GM18499 (cell line): ENCODE results near the gene ROR1.
"Not testable (repeated sequence)": the region's sequence is repeated elsewhere in the genome, so short reads cannot be mapped to it uniquely, and the experiment has no call there.

Experiments
- ATAC-seq: cut with Tn5 transposase; IDR thresholded peaks from one replicate; pipeline ENCODE4 v1.9.1; 2021; ENCODE audit warnings: moderate number of reproducible peaks; ENCODE audit not compliant: insufficient read depth, unreplicated experiment

Gene ROR1

DNA sequence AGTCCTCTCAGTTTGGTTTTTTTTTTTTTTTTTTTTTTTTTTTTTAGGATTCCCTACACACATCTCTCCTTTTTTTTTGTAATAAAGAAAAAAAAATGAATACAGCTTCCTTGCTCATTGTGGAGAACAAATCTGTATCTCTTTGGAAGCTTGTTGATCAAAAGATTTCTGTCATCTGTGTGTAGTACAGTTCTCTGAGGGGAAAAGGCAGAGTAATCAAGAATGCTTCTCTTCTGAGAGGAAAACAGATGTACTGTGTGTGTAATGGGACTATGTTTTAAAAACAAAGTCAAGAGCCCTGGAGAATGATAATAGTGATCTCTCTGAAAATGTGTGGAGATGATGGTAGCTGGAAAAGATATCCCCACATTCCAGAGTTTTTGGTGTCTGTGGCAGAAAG, 16.5 kb upstream of the ROR1 start:
- ATAC-seq = no peak

DNA sequence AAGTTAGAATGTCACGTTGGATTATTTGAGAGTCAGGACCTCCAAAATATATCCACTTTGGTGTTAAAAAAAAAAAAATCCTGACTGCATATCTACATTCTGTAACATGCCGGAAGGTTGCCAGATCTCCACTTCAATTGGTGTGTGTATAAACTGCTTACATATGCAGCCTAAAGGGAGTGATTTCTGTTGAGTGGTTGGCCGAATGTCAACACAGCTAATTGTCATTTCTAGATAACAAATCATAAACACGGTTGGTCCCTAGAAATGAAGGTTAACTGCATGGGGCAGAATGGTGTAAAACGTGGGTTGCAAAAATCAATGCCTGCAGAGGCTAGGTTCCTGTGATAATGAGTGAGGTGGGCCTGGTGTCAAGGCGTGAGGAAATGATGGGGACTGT, 15.0 kb upstream of the ROR1 start:
- no peak for ATAC-seq

DNA sequence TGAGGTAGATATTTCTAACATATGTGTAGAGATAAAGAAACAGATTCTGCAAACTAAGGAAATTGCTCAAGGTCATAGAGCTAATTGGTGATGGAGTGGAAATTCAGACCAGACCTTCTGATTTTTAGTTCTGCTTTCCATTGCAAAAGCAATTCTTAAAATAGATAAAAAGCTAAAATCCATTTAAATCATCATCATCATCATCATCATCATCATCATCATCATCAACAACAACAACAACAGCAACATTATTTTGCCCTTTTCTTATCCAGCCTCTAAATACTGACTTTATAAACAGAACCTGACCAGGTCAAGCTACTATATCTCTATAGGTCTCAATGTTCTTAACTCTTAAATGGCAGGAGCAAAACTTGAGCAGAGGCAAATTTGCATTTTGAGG, 14.0 kb upstream of the ROR1 start:
- ATAC-seq = no peak

DNA sequence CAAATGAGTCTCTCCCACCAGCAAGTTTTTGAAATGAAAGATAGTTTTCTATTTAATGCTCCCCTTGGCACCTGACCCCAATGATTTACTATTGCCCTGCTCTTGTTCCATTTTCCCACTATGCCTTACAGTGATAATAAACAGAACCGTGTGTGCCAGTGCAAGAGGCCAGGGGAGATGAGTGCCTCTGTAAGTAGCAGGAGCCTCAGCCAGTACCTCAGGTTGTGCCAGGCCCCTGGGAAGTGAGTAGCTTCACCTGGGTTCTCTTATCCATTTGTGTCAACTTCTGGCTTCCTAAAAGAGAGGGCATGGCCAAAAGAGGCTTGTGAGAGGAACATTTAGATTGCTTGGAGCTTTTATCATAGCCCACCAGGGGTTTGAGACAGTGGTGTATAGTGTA, 3.4 kb upstream of the ROR1 start:
- no peak for ATAC-seq

DNA sequence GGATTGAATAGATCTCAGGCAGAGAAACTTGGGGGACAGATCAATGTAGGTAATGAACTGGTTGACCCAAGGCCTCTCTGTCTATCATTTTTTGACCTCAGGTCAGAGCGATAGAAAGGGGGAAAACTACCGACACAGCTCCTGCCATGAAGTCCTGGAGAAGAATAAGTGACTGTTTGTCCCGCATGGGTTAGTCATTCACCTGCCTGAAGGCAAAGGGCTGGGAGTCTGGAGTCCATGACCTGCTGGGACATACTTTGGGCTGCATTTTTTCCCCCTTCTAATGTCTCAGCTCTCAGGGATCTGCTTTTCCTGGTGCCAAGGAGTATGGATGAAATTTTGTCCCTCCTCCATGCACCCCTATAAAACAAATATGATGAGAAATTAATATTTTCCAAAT, 1.6 kb upstream of the ROR1 start:
- no peak for ATAC-seq

DNA sequence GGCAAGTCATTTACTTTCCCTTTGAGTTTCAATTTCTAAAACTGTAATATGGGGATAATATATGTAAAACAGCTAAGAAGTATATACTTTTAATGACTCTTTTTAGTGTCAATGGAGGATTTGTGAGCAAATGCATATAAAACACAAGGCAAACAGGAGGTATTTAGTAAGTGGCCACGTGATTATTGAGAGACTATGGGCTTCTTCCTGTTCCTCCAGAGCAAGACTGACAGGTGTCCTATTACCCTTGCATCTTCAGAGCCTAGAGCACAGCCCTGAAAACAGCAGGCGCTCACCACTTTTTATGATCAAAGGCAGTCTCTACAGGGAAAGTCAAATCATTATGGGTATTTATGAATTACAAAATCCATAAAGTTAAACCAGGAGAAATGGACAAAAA, 941 bp upstream of the ROR1 start:
- no peak for ATAC-seq

DNA sequence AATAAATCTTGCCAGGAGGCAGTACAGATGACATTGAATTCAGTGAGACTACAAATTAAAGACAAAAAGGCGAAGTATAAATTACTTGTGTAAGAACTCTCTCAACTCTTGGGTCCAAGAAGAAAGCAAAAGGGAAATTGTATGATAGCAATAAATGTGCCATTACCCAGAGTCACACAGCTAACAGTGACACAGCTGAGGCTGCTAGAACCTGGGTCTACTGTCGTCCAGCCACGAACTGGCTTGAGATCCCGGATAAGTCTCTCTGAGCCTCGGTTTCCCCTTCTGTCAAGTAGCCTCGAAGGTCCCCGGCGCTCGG, 362 bp upstream of the ROR1 start:
- no peak for ATAC-seq

DNA sequence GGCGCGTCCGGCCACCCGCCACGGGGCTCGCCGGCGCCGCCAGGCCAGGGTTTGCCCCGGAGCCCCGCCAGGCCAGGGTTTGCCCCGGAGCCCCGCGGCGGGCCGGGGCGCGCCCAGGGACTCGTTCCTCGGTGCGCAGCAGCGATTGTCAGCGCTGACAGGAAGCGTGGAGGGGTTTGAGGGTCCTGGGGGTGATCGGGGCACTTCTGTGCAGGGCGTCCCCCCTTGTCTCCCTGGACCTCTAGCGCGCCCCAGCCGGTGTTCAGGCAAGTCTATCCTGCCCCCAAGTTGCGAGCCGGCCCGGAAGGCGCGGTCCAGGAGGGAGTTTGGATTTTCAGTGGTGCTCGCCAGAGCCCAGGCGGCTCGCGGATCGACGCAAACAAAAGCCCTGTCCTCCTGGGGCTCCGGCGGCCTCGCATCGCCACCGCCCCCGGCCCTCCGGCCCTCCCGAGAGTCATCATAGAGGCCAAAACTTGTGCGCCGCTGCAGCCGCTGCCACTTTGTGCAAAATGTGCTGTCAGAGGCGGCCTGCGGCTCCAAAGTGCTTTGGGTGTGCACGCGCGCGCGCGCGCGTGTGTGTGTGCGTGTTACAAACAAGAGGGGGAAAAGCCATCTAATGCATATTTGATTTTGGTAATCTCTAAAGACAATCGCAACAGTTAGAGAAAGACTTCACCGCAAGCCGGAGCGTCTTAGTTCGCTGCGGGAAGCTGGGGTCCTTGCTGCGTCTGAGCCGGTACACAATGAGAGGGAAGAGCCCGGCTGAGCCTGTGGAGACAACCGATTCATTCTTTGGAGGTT, 1.0 kb downstream of the ROR1 start:
- ATAC-seq = no peak

DNA sequence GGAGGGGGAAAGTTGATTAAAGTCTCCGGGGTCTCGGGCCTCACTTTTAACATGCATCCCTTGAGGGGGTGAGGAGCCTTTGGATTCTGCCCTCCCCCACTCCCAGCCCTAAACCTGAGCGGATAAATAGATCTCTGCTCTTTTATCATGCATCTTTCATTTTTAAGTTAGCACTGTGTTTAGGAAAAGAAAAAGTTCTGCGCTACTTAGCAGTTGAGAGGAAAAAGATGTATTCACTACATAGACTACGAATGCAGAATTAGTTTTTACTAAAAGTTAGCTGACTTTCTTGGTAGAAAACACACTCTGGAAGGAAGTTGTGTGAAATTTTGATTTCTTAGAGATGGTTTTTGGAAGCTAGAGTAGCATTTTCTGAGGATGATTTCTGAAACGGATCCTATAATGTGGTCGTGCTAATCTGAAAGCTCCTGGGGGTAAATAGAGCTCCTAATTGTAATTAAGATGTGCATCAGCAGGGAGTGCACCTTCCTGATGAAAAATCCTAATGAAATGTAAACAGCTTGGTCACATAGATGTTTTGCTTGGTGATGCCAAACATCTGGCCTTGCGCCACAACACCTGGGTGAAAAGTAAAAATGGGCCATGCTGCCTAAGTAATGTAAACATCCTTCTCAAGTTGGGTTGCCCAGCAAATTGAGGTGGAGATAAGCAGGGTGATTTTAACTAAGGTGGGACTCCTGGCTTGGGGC, 1.8 kb downstream of the ROR1 start:
- no peak for ATAC-seq

DNA sequence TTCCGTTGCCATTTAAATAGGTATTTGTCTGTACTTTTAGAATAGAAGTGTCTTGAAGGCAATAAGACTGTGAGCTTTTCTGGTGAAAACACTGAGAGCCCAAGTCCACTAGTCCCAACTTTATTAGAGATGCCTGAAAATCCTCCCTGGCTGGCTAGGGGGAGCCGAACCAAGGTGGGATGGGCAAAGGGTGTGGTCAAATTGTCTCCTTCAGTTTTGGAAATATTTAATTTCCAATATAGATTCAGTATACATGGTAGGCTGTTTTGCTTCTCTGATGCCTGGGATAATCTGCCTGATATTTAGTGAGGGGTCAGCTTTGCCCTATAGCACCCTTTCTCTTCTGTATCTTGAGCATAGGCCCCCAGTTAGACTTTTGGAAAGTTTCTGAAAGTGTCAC, 3.5 kb downstream of the ROR1 start:
- no peak for ATAC-seq

DNA sequence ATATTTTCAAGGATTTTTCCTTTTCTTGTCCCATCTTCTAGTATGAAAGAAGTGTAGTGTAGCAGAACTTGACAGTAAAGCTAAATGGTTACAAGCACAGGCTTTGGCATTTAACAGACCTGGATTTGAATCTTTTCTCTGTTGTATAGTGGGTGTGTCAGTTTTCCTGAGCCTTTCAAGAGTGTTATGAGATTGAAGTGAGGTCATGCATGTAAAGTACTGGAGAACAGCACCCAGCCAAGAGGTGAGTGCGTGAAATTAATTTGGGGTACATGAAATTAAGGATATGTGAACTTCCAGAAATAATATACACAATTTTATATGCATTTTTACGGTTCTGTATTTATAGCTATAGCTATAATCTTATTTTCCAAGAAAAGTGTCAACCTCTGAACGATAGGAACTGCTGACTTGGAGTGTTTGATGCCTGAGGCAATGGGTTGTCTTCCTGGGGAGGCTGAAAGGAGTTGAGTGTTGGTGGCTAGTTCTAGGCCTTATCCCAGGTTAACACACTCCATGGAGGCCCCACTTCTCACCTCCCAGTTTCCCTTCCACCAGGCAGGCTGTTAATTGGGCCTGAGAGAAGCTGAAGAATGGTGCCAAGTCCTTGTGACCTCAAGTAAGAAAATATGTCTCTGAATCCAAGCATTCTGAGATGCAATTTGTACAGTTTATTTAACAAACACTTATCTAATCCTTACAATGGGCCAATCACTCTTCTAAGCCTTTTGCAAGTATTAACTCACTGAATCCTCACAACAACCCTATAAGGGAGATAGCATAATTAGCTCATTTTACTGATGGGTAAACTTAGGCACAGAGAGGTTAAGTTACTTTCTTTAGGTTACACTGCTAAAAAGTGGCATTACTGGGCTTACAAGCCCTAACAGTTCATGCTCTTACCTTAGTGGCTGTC, 4.4 kb downstream of the ROR1 start:
- no peak for ATAC-seq

DNA sequence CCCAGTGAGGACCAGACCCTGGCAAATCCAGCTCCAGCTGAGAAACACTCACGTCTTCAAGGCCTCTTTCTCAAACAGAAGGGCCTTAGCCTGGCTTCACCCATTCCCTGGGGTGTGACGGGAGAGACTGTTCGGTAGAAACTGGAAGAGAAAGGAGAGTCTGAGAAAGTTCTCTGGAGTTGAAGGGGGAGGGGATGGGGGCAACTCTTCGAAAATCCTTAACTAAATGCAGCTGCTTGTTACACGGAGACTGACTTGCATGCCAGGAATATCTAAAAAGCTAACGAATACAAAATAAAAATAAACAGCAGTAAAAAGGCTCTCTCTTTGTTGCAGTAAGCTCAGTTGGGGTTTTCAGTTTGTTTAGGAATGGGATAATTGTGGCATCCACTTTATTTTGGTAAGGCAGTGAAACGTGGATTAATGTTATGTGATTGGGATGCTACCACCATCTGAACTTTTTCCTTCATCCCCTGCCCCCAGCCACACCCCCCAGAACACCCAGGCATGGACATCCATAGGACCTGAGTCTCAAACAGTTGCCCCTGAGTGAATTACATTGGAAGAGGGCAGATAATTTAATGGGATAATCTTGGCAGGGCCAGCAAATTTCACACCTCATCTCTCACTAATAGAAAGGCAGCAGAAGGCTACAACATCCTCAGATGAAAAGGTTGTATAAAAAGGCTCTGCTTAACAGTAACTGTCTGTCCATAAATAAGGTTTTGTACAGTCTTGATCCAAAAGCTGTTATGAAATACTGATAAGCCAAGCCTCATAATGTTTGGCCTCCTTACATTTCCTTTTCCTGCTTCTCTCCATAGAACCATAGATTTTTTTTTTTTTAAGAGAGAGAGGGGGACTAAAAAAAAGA, 5.8 kb downstream of the ROR1 start:
- no peak for ATAC-seq

DNA sequence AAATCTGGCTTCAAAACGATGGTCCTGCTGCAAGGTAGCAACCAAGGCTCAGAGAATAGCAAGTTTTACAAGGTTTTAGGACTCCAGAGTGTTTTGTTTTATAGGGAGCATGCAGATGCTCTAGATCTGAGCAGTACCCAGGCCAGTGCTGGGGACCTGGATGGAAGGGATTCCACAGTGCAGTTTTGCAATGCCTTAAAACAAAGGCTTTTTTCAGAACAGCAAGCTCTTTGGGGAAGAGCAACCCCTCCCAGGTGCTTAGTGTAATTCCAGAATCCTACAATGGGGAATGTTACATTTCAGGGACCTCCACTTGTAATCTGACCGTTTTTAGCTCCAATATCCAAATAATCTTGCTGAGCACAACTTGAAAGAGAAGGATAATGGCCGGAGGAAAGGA, 6.7 kb downstream of the ROR1 start:
- ATAC-seq = no peak

DNA sequence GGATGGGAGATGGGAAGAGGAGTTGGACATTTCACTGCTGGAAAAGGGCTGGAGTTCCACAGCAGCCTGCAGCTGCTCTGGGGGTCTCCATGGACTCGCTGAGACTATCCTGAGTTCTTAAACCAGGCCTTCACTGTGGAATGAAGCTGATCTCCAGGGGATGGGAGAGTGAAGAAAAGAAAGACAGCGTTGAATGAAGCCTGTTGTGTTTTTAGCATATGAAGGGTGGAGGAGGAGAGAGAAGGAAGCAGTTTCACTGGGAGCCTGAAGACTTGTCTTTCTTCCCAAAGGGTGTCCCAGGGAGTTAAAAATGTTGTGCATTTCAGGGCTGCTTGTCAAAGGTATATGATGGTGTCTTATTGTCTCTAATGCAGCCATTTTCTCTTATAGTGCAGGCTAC, 9.2 kb downstream of the ROR1 start:
- ATAC-seq = no peak

DNA sequence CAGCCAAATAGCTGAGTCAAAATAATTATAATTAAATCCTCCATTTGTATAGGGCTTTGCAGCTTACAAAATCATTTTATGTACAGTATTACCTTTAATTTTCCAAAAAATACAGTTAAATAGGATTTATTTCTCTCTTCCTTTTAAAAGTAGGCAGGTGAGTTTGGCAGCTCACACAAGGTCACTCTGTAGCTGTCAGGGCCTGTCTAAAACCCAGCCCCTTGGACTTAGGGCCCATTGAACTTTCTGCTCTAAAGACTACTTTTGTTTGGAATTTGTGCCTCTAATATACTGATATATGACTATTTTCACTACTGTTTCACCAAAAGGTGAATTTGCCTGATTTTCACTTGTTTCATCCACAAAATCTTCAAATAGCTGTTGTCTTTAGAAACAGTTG, 10.3 kb downstream of the ROR1 start:
- ATAC-seq = no peak

DNA sequence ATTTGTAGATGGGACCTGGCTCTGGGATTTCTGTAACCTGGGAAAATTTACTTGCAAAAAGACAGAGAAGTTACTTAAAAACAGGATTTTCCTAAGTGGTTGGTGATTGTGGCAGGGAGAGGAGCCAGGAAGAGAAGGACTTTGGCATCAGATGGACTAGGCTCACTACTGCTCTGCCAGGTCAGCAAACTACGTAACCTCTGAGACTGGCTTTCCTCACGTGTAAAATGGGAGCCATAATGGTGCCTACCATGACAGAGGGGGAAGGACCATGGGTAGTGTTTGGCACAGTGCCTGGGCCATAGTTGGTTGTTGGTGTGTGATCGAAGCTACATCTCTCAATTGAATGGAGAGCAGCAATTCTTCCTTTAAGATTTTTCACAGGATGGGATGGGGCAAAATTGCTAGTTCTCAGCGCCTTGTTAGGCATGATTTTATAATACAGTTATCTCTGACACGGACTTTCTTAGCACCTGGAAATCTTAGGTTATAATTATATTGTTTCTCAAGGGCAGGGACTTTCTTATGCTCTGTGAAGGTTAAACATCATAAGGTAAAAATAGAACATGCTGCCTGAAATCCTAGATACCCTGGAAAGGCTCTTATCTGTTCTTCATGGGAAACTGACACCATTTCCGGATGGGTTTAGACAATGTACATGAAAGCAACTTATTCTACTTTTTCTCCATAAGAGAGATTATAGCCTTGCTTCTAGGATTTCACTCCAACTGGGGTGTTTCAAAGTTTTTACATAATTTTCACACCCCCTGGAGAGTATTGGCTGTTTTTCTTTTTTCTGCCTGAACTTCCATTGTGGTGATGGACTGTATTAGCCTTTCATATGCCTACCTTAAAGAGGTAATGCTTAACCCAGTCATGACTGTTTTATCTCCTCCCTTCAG, 10.9 kb downstream of the ROR1 start:
- no peak for ATAC-seq

DNA sequence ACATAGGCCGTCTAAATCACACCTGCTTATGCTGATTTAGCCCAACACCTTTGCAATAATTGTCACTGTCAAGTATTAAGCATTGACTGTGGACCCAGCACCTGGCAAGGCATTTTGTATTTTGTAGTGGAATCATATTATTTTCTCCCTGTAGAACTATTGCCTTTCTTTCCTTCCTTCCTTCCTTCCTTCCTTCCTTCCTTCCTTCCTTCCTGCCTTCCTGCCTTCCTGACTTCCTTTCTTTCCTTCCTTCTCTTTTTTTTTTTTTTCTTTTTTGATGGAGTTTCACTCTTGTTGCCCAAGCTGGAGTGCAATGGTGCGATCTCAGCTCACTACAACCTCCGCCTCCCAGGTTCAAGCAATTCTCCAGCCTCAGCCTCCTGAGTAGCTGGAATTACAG, 13.5 kb downstream of the ROR1 start:
- not testable (repeated sequence) for ATAC-seq

DNA sequence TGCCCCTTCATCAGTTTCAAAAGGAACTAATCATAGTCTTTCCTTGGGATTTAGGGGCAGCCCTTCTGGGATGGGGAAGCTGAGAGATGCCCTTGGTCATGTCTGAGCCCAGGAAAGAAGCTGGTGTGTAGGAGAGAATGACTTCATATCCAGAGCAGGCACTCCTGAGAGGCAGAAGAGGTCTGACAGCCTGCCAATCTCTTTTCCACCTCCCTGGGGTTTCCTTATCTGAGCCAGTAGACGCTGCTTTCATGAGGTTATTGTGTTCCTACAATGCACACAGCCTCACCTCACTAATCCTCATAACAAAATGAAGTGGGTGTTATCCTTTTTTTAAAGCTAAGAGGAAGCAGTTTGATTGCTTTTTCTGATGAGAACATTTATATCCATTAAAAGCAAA, 14.1 kb downstream of the ROR1 start:
- no peak for ATAC-seq

DNA sequence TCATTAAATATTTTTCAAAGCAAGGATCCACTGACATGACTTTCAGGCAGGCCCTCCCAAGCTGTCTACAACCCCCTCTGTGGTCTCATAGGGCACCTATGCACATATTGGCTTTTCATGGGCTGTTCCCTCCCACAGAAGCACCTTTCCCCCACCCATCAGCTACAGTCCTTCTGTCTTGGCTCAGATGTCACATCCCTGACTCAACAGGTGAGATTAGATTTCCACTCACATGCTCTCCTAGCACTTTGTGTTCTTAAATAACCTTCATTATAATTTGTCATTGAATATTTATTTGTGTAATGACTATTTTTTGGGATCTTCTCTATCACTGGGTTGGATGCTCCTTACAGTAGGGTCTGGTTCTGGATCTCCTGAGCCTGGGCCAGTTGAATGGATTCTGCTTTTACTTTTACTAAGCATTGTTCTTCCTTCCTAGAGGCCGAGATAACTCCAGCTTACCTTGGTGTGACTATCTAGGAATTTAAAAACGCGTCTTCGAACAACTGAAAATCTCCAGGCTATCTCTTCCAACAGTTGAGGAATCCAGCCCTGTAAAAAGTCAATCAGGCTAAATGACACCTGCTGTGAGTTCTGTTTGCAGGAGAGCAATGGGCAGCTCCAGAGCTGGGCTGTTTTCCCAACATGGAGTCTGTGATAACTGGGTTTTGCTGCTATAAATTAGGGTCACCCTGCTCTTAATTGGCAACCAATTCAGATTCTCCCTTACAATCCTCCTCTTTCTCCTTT, 16.2 kb downstream of the ROR1 start:
- no peak for ATAC-seq
